Measurements from ENCODE around the gene DEFB129.
"Not testable (repeated sequence)": the region's sequence is repeated elsewhere in the genome, so short reads cannot be mapped to it uniquely, and the experiment has no call there.

DEFB129 gene, protein sequence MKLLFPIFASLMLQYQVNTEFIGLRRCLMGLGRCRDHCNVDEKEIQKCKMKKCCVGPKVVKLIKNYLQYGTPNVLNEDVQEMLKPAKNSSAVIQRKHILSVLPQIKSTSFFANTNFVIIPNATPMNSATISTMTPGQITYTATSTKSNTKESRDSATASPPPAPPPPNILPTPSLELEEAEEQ

DNA sequence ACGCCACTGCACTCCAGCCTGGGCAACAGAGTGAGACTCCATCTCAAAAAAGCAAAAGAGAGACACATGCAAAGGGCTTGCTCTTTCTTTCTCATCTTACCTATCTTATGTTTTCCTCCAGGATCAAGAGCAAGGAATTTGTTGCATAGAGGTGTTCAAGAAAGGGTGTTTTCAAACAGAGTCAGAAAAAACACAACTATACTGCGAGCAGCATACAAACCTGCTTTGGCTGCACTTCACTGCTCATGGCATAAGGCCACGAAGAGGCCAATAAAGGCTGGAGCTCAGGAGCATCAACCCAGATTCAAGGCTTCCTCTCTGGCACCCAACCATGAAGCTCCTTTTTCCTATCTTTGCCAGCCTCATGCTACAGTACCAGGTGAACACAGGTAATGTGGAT lies at the start of gene DEFB129:
DEFB129 (plus strand) TSS at position 301 of the 400 bp plus-strand sequence; CDS start at position 332, 31 bp downstream.
- no peak for DNase-seq (ENCODE audit: low spot score)

DNA sequence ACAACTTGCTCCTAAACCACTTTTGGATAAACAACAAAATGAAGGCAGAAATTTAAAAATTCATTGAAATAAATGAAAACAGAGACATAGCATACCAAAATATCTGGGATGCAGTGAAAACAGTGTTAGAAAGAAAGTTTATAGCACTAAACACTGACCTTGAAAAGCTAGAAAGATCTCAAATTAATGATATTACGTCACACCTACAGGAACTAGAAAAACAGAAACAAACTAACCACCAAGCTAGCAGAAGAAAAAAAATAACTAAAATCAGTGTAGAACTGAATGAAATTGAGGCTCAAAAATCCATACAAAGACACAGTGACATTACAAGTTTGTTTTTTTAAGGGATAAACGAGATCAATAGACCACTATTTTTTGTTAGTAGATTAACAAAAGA lies 42.8 kb upstream of the DEFB129 start:
- DNase-seq (ENCODE audit: low spot score): no peak

DNA sequence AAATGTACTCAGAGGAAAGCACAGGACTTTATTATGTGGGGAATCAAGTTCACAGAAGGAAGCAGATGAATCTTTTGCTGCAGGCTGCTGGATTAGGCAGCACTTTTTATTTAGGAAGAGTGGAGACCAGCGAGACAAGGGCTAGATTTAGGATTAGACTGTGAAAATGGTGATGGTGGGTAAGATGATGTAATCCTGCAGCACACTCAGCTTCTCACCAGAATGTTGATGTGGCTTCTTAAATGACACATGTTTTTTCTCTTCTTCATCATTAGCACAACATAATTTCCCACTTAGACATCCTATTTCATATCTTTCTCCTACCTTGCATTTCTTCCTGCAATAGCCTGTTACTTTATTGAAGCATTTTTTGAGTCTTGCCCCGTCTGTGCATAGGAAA lies 39.3 kb upstream of the DEFB129 start:
- no peak for DNase-seq (ENCODE audit: low spot score)

DNA sequence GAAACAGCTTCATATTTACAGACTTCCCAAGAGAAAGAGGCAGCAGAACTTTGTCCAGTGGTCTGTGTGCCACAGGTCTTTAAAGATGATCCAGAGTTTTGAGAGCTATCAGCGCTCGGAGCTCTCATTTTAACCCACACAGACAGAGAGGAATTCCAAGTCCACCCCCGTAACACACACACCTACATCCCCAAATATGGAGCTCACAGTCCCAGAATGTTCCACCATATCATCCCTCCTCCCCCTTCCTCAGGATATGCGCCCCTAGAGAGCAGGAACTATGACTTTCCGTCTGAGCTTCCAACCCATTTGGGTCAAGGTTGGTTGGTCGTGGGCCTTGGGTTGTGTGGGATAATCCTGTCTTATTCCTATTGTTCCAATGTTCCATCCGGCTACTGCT lies 37.4 kb upstream of the DEFB129 start, which contains the start of gene DEFB128:
DEFB128 (minus strand) TSS at position 101 of the 400 bp plus-strand sequence; CDS start at position 13, 88 bp downstream.
- no peak for DNase-seq (ENCODE audit: low spot score)

DNA sequence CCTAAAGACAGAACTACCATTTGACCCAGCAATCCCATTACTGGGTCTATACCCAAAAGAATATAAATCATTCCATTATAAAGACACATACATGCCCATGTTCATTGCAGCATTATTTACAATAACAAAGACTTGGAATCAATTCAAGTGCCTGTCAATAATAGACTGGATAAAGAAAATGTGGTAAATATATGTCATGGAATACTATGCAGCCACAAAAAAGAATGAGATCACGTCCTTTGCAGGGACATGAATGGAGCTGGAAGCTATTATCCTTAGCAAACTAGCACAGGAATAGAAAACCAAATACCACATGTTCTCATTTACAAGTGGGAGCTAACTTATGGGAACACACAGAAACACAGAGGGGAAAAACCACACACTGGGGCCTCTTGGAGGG lies 28.8 kb upstream of the DEFB129 start:
- DNase-seq (ENCODE audit: low spot score): no peak

DNA sequence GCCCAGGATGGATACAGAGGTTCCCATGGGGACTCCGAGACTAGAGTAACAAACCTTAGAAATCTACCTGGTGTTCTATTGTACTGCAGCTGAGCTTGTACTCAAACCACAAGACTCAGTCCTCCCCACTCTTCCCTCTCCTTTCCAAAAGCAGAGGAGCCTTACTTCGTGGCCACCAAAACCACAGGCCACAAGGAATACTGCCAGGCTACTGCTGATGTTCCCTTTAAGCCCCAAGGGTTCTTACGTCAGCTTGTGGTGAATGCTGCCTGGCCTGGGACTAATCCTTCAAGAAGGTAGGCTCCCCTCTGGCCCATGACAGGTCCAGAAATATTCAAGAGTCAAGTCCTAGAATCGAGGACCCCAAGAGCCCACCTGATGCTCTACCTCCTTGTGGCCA lies 27.1 kb upstream of the DEFB129 start:
- DNase-seq (ENCODE audit: low spot score): no peak

DNA sequence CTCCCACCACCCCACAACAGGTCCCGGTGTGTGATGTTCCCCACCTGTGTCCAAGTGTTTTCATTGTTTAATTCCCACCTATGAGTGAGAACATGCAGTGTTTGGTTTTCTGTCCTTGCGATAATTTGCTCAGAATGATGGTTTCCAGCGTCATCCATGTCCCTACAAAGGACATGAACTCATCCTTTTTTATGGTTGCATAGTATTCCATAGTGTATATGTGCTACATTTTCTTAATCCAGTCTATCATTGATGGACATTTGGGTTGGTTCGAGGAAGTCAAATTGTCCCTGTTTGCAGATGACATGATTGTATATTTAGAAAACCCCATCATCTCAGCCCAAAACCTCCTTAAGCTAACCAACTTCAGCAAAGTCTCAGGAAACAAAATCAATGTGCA lies 23.4 kb upstream of the DEFB129 start:
- DNase-seq (ENCODE audit: low spot score): not testable (repeated sequence)

DNA sequence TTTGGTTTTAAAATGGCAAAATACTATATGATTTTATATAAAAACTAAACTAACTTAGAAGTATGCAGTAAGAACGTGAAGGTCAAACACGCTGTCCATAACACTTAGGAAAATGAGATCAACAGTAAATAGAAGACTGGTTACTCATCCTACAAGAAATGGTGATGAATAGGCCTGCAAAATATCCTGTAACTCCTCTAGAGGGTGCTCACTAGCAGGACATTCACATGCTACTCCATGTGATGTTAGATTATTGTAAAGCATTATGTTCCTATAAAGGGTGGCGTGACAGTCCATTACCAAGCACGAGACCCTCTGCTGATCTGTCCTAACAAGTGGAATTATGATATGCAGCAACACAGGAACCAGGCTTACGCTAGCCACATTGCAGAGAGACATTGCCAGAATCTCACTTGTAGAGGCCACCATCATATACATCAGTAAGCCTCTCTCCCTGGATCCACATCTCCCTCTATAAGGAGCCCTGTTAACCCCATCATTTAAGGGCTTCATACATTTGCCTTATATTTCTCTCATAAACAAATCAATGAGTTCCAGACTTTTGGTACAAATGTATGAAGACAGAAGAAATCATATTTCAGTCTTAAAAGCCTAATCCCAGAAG lies 18.0 kb upstream of the DEFB129 start:
- DNase-seq (ENCODE audit: low spot score): peak; percentile 60

DNA sequence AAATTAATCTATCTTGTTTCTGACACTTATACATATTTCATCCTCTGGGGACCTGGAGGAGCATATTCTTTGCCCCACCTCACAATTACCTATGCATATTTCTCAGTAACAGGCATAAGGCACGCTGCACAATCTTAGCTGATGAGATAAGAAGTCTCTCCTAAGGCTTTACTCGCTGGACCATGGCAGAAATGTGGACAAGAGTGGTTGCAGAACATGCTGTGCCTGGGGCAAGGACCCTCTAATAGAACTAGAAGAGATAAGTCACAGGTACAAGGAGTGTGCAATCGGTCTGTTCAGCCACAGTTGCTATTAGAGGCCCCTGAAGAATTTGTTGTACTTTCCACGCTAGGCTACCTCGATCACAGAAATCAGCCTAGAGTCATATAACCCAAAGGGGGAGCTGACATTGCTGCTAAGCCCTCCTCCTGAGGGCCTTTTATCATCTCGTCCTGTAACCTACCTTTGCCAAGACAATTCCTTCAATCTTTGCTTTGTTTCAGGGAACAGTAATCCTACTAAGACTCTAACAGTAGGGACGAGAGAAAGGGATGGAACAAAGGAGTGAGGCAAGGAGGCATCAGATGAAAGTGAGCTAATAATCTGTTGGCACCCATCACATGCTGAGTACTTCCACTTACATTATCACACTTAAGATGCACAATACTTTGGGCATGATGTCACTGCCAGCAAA lies 16.1 kb upstream of the DEFB129 start:
- DNase-seq (ENCODE audit: low spot score): no peak

DNA sequence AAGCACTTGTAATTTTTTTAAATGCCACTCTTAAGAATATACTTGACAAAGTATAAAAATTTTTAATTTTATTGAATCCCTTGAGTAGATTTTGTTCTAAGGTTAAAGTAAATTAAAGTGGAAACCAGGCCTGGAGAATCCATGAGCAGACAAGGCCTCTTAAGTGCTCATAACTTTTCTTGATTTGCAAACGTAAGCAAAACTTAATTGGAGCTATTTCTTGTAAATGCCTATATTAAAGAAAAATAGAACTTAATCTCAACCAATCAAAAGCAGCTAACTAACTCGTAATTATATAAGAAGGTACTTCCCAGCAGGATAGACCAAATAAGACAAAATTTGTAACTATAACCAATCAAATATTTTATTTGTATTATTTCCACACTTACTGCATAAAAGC lies 12.7 kb upstream of the DEFB129 start:
- no peak for DNase-seq (ENCODE audit: low spot score)

DNA sequence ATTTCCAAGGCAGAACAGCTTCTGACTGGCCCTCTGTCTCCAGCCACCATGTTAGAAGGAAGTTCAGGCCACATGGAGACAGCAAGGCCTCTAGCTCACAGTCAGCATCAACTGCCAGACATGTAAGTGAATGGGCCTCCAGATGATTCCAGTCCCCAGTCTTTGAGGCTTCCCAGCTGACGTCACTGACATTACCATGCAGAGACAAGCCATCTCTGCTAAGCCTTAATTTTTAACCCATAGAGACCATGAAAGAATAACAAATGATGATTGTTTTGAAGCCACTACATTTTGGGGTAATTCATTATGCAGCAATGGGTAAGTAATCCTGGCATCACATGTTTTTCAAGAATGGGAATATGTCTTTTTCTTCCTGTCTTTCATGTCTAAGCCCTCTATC lies 11.3 kb upstream of the DEFB129 start:
- no peak for DNase-seq (ENCODE audit: low spot score)

DNA sequence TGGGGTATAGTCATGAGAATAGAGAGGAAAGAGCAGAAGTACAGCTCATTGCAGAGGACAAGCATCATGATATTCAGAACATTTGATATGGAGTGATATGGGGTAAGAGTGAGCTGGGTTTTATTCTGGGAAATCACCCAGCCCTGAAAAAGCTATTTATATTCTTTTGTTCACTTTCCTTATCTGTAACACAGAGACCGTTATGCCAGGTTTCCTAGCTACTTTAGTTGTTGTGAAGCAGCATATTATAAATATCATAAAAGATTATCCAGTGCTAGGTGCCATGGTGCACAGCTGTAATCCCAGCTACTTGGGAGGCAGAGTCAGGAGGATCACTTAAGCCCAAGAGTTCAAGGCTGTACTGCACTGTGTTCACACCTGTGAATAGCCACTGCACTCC lies 9.8 kb upstream of the DEFB129 start:
- no peak for DNase-seq (ENCODE audit: low spot score)

DNA sequence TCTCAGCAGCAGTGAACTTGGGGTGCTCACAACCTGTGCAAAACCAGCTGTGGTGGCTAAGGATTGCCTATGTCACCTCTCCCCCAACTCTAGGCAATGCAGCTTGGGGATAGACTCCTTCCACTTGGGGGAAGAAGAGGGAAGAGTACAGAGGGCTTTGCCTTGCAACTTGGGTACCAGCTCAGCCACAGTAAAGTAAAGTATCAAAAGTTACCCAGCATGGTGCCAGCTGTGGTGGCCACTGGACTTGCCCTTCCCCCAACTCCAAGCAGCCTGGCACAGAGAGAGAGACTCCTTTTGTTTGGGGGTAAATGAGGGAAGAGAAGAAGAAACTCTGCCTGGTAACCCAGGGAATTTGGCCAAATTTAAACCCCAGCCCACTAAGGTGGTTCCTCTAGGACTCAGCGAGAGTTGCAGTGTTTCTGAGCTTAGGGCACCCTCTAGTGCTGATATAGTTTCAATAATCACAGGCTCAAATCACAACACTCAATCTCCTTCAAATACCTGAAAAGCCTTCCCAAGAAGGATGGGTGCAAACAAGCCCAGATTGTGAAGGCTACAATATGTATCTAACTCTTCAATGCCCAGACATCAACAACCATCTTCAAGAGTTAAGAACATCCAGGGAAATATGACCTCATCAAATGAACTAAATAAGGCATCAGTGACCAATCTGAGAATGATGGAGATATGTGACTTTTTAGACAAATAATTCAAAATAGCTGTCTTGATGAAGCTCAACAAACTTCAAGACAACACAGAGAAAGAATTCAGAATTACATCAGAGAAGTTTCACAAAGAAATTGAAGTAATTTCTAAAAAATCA lies 7.6 kb upstream of the DEFB129 start:
- DNase-seq (ENCODE audit: low spot score): peak; percentile 20

DNA sequence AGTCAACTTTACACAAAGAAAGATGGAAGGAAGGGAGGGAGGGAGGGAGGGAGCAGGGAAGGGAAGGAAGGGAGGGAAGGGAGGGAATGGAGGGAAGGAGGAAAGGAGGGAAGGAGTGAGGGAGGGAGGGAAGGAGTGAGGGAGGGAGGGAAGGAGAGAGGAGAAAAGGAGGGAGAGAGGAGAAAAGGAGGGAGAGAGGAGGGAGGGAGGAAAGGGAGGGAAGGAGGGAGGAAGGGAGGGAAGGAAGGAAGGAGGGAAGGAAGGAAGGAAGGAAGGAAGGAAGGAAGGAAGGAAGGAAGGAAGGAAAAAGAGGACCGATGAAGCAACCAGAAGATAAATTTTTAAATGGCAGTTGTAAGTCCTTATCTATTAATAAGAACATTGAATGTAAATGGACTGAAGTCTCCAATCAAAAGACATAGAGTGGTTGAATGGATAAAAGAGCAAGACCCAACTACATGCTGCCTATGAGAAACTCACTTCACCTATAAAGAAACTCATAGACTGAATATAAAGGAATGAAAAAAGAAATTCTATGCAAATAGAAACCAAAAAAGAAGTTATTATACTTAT lies 5.7 kb upstream of the DEFB129 start:
- no peak for DNase-seq (ENCODE audit: low spot score)

DNA sequence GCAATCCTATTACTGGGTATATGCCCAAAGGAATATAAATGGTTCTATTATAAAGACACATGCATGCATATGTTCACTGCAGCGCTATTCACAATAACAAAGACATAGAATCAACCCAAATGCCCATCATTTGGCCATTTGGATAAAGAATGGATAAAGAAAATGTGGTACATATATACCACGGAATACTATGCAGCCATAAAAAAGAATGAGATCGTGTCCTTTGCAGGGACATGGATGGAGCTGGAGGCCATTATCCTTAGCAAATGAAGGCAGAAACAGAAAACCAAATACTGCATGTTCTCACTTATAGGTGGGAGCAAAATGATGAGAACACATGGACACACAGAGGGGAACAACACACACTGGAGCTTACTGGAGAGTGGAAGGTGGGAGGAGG lies 1.2 kb upstream of the DEFB129 start:
- not testable (repeated sequence) for DNase-seq (ENCODE audit: low spot score)

DNA sequence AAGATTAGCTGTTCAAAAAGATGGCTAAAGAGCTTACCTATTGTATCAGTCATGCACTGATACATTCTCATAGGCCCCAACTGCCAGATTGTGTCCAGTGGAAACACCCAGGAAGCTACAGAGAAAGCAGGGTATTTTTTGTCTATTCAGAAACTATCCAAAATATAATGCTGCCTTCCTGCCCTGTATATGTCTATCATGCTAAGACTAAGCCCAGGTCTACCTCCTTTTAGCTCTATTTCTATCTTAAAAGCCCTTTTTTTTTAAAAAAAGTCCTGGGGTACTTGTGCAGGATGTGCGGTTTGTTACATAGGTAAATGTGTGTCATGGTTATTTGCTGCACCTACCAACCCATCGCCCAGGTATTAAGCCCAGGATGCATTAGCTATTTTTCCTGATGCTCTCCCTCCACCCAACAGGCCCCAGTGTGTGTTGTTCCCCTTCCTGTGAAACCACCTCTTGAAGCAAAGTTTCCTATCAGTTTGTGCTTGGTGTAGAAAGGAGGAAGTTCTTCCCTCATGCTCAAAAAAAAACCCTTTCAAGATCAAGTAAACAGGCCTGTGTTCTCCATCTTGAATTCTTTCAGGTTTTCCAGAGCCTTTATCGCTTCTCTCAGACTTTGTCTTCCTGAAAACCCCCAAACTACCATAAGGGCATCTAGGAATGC lies 514 bp downstream of the DEFB129 start:
- DNase-seq (ENCODE audit: low spot score): no peak

DNA sequence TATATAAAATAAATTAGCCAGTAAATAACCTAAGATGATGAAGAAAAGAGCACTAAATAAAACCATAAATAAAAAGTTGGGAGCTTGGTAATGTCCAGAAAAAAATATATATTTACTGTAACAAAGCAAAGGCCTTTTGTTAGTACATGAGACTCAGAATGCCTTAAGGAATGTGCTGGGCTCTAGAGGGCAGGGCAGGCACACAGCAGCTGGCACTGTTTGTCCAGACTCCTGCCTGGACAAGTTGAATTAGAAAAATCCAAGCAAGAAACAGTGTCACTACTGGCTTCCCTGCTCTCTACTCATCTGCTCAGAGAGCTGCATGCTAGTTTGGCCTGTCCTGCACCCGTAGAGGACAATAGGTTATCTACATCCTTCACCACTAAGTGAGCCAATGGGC lies 8.8 kb downstream of the DEFB129 start:
- DNase-seq (ENCODE audit: low spot score): peak; percentile 17

DNA sequence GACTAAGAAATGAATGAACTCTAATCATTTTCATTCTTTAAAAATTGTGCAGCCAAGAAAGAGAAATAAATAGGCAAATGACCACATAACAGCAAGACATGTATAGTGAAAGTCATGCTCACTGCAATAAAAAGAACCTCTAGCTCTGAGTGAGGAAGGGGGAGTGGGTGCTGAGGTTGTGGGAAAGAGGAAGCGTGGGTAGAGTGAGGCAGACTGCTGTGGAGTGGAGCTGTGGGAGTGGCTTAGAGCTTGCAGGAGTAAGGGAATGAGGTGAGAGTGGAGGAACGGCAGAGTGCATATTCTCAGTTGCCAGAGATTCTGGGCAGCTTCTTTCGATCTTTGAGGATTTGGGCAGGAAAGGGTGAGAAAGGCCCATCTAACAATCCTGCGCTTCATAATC lies 10.4 kb downstream of the DEFB129 start:
- no peak for DNase-seq (ENCODE audit: low spot score)

DNA sequence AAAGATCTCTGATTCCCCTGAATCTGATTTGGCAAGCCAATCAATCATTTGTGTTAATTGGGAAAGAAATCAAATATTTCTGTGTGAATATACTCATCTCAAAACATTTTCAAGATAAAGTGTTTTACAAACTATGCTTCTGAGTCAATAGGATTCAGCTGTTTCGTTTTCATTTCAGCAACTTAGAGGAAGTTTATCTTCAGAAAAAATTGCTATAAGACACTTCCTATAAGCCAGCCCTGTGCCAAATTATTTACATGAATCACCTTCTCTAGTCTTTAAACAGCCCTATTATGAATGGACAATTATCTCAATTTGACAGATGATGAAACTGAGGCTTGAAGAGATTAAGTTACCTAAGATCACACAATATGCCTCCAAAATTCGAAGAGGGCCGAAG lies 10.9 kb downstream of the DEFB129 start:
- no peak for DNase-seq (ENCODE audit: low spot score)

DNA sequence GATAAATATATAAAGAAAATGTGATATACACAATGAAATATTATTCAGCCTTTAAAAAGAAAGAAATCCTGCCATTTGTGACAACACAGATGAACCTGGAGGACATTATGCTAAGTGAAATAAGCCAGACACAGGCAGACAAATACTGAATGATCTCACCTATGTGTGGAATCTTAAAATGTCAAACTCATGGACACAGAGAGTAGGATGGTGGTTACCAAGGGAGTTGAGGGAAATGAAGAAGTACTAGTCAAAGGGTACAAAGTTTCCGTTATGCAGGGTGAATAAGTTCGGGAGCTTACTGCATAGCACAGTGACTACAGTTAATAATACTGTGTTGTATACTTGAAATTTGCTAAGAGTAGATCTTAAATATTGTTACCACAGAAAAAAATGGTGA lies 15.8 kb downstream of the DEFB129 start:
- no peak for DNase-seq (ENCODE audit: low spot score)

DNA sequence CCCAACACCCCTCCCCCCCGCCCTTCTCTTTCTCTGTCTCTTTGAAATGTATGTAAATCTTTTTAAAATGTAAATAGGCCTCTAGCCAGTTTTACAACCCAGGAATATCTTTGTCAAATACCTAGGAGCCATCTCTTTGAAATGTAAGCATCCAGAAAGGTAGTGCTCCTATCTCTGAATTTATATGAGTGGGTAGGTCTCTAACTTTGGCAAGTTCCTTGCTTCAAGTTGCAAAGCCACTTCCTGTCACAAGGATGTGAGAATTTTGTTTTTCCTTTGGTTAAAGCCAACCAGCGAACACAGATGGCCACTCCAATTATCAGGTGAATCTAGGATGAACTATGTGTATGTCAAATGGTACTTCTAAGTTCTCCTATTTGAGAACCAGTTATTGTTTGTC lies 24.3 kb downstream of the DEFB129 start:
- DNase-seq (ENCODE audit: low spot score): no peak

DNA sequence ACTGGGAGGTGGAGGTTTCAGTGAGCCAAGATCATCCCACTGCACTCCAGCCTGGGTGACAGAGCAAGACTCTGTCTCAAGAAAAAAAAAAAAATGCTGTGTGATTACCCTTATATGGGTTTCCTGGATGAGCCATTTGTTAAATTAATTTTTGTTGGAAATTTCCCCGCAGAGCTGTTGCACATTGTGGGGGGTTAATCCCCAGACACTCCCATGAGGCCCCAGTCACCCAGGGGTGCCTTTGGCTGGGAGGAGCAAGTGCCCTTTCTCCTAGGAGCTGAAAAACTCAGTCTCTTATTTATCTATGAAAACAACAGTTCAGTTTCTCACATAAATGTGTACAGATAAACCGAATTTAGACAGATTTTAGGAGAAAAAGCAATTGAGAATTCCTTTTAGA lies 25.7 kb downstream of the DEFB129 start:
- DNase-seq (ENCODE audit: low spot score): no peak

Measured in AG20443 (cell line).